Measurements from ENCODE around the gene DEPDC1B. TPM values are rescaled to one million over a fixed set of nuclear protein-coding genes. Genes with fewer than 3 reads are reported as not detected.

Gene DEPDC1B
- total RNA-seq, 2 donors from 2014 or later: 0.37 to 0.67 TPM

Other genes with a start within 250 kb of the DEPDC1B start
- 1 to 10 TPM; 2.7 to 4.3 TPM for gene ELOVL7, start 144.1 kb upstream of the DEPDC1B start, total RNA-seq
- gene ERCC8, start 244.9 kb upstream of the DEPDC1B start, total RNA-seq: 10 to 100 TPM in 1 of 2 donors, 1 to 10 TPM in 1; 9.4 to 12.2 TPM
- gene NDUFAF2, start 245.0 kb upstream of the DEPDC1B start, total RNA-seq: 10 to 100 TPM; 28.3 to 45.0 TPM